Erythroblast (primary cell): ENCODE measurements around the gene FAIM2.

Source experiments
- GATA1 ChIP-seq: IDR thresholded peaks from 2 replicates; pipeline ENCODE4 v1.6.1; 2011; ENCODE audit warnings: low read depth, mild to moderate bottlenecking, control low read depth, low read length, moderate library complexity
- POLR2A ChIP-seq: IDR thresholded peaks from 2 replicates; pipeline ENCODE4 v1.6.1; 2011; ENCODE audit warnings: mild to moderate bottlenecking, low read length

- TF ChIP-seq POLR2A (no peak), GATA1 (no peak)
These were observed 64.6 kb downstream of the FAIM2 start for GRCh38 chr12:49838973-49839633.
